SH-SY5Y (cell line): ENCODE data around the gene CSTB.

Experiments
- GATA2 ChIP-seq: IDR thresholded peaks from 2 replicates; pipeline ENCODE4 v1.6.1; 2011; ENCODE audit warnings: mild to moderate bottlenecking, low read depth, low read length
- GATA3 ChIP-seq: IDR thresholded peaks from 2 replicates; pipeline ENCODE4 v1.6.1; 2011; ENCODE audit warnings: low read depth, mild to moderate bottlenecking, low read length, moderate library complexity

- TF ChIP-seq GATA2 (no peak), GATA3 (no peak)
These were observed 27.5 kb downstream of the CSTB start for GRCh38 chr21:43748622-43749021.
